K562 (cell line): ENCODE measurements around the gene NXNL2. TPM values are rescaled to one million over a fixed set of nuclear protein-coding genes. Genes with fewer than 3 reads are reported as not detected.

Experiments used
- ATAC-seq: fragments of 200-7000 bp; cut with Tn5 transposase; 3 replicates; pipeline ENCODE4 v1.9.1; 2020; ENCODE audit warnings: moderate library complexity
- BruUV-seq: library from RNA; stranded (reverse); fragments of 400-500 nt; replicated peaks from 2 replicates; lab custom pipeline; 2021; lab: Mats Ljungman, UMichigan
- CTCF ChIA-PET: fragments of 300-600 bp; formaldehyde crosslinking; extraction: SDS; loops from one replicate; lab custom pipeline; 2021; ENCODE audit warnings: low intra/inter-chr PET ratio; lab: Yijun Ruan, JAX
- POLR2A ChIA-PET: fragments of 300-600, 350-650 bp; sonication (Branson Sonifier 250); formaldehyde crosslinking; extraction: SDS; loops from one replicate; lab custom pipeline; 2021; ENCODE audit warnings: antibody characterized with exemption, inconsistent platforms; lab: Yijun Ruan, JAX
- DNase-seq, 4 experiments: peaks; one replicate each; pipeline versions ENCODE4 v3.0.0 to v3.0.0-alpha.2; 2011 to 2018; ENCODE audit warnings: low spot score in 3 of 4, mixed read lengths in 3 of 4; ENCODE audit errors: extremely low read depth in 1 of 4
- FAIRE-seq: peaks from 2 replicates; lab custom pipeline; 2011; peaks lifted over from hg19 to GRCh38; lab: Jason Lieb, UNC
- H2AFZ ChIP-seq: 2 replicates; pipeline ENCODE4 v1.6.0; 2011; ENCODE audit warnings: low read depth, low read length, control low read depth, inconsistent platforms
- H3K27ac ChIP-seq: fragments of 200-600 bp; 3 replicates; pipeline ENCODE4 v1.8.0; 2011; ENCODE audit warnings: low read depth, mild to moderate bottlenecking, control low read depth, inconsistent platforms, low read length, moderate library complexity, mixed read lengths; ENCODE audit errors: extremely low read depth
- H3K27me3 ChIP-seq, 2 experiments: fragments of 300-600 bp in 1 of 2; 2 replicates in 1 of 2; 3 replicates in 1 of 2; pipeline versions ENCODE4 v1.6.0 to v1.8.0; 2011; ENCODE audit warnings: inconsistent platforms in 2 of 2, low read length in 2 of 2, mild to moderate bottlenecking in 1 of 2, mixed read lengths in 1 of 2, moderate library complexity in 1 of 2; ENCODE audit not compliant: control insufficient read depth in 2 of 2, insufficient read depth in 2 of 2
- H3K36me3 ChIP-seq: fragments of 300-600 bp; 3 replicates; pipeline ENCODE4 v1.8.0; 2011; ENCODE audit warnings: mild to moderate bottlenecking, low read length, inconsistent platforms; ENCODE audit not compliant: control insufficient read depth, insufficient read depth
- H3K4me1 ChIP-seq, 2 experiments: fragments of 200-600 bp in 1 of 2; replicated peaks in 1 of 2; 2 replicates in 1 of 2; 3 replicates in 1 of 2; pipeline versions ENCODE4 v1.5.1 to v1.8.0; 2011; ENCODE audit warnings: inconsistent platforms in 2 of 2, low read length in 2 of 2, mild to moderate bottlenecking in 1 of 2, mixed read lengths in 1 of 2, moderate library complexity in 1 of 2; ENCODE audit not compliant: control insufficient read depth in 2 of 2, insufficient read depth in 2 of 2
- H3K4me2 ChIP-seq: 2 replicates; pipeline ENCODE4 v1.6.1; 2011; ENCODE audit warnings: low read length, control low read depth, inconsistent platforms, mixed read lengths; ENCODE audit not compliant: insufficient read depth
- H3K4me3 ChIP-seq: fragments of 200-600 bp; sonication (generic), shearing (Covaris generic); 2 replicates; pipeline ENCODE4 v1.5.1; 2016; ENCODE audit warnings: control low read depth, inconsistent platforms
- H3K79me2 ChIP-seq: fragments of 200-600 bp; 3 replicates; pipeline ENCODE4 v1.8.0; 2011; ENCODE audit warnings: low read length, inconsistent platforms; ENCODE audit not compliant: control insufficient read depth, insufficient read depth
- H3K9ac ChIP-seq, 2 experiments: 2 replicates each; pipeline versions ENCODE4 v1.6.0 to v1.6.1; 2011; ENCODE audit warnings: low read depth in 2 of 2, low read length in 2 of 2, control low read depth in 1 of 2, inconsistent platforms in 1 of 2, mild to moderate bottlenecking in 1 of 2, mixed read lengths in 1 of 2; ENCODE audit not compliant: insufficient read depth in 1 of 2
- H3K9me1 ChIP-seq: one replicate; pipeline ENCODE4 v1.6.0; 2011; ENCODE audit warnings: inconsistent platforms, mild to moderate bottlenecking, low read length, moderate library complexity; ENCODE audit not compliant: control insufficient read depth, insufficient read depth
- H3K9me3 ChIP-seq: replicated peaks from 2 replicates; pipeline ENCODE4 v1.5.1; 2011; ENCODE audit warnings: low read depth, low read length, inconsistent platforms; ENCODE audit not compliant: control insufficient read depth, insufficient read depth
- H4K20me1 ChIP-seq: replicated peaks from 2 replicates; pipeline ENCODE4 v1.6.1; 2011; ENCODE audit warnings: low read length, inconsistent platforms, mixed read lengths; ENCODE audit not compliant: control insufficient read depth, insufficient read depth
- FOXK2 ChIP-seq, 2 experiments: fragments of 450-650 bp; IDR thresholded peaks in 1 of 2; conservative IDR thresholded peaks in 1 of 2; 2 replicates each; pipeline ENCODE4 v1.6.1; 2016; ENCODE audit warnings: low read depth in 2 of 2, mild to moderate bottlenecking in 1 of 2
- ZNF140 ChIP-seq: fragments of 250-450 bp; sonication (Bioruptor Pico); IDR thresholded peaks from 2 replicates; pipeline ENCODE4 v1.8.0; 2021; ENCODE audit warnings: moderate library complexity, mild to moderate bottlenecking, inconsistent platforms
- ZNF143 ChIP-seq: sonication (generic); formaldehyde crosslinking; IDR thresholded peaks from 2 replicates; pipeline ENCODE4 v1.9.0; 2022; ENCODE audit warnings: mild to moderate bottlenecking, missing genetic modification reagents
- ZNF445 ChIP-seq: fragments of 250-450 bp; sonication (Bioruptor Pico); IDR thresholded peaks from 2 replicates; pipeline ENCODE4 v1.4.0; 2020; ENCODE audit warnings: low read depth, mild to moderate bottlenecking, moderate library complexity
- WGBS: fragments of 100-300 bp; shearing (Covaris generic); methylation state at CpG from one replicate; pipeline ENCODE4 v1.1.6; 2016; ENCODE audit warnings: low coverage, mixed read lengths; ENCODE audit not compliant: insufficient coverage; ENCODE audit errors: missing lambda C conversion rate; 5-methylcytosine and 5-hydroxymethylcytosine counted together
- in situ Hi-C: fragments of 300-500 bp; cut with MboI; formaldehyde crosslinking; loops from 4 replicates; pipeline ENCODE4 v1.15.0; 2018; ENCODE audit warnings: inconsistent platforms, mixed read lengths
- intact Hi-C: fragments of 100-400 bp; cut with micrococcal nuclease; formaldehyde crosslinking; loops from 2 replicates; pipeline ENCODE4 v1.14.2; 2022
- polyA plus RNA-seq, 8 experiments: library from polyadenylated mRNA; depleted of rRNA in 4 of 8; stranded (reverse) in 5 of 8; unstranded in 3 of 8; fragments of >200 nt; fragmentation: Nextera tagmentation in 2 of 8; fragmentation: Illumina TruSeq in 1 of 8; extraction: Ambion mirVana in 2 of 8; extraction: Trizol in 1 of 8; gene quantifications; 2 replicates each; pipeline versions ENCODE4 v1.2.1 to v1.2.3, GENCODE V29; 2011 to 2014; ENCODE audit warnings: inconsistent platforms in 1 of 8, missing spikeins in 1 of 8
- total RNA-seq, 7 experiments: library from RNA; depleted of rRNA in 6 of 7; stranded (reverse); fragments of >200 nt in 6 of 7; fragmentation: Illumina TruSeq in 2 of 7; extraction: Trizol in 2 of 7; gene quantifications; 2 replicates each; pipeline versions ENCODE4 v1.2.1 to v1.2.3, GENCODE V29; 2011 to 2021; ENCODE audit warnings: low replicate concordance in 1 of 7
- TF ChIP-seq, protein P1 (sequence below): fragments of 250-450 bp; sonication (Bioruptor Pico); IDR thresholded peaks from 2 replicates; pipeline ENCODE4 v1.8.0; 2022; ENCODE audit warnings: moderate library complexity, mild to moderate bottlenecking, inconsistent platforms
- TF ChIP-seq, protein P2 (sequence below): fragments of 450-650 bp; IDR thresholded peaks from 2 replicates; pipeline ENCODE4 v1.6.1; 2016; ENCODE audit warnings: low read depth
- TF ChIP-seq, protein P3 (sequence below): fragments of 250-450 bp; sonication (Bioruptor Pico); IDR thresholded peaks from 2 replicates; pipeline ENCODE4 v1.9.0; 2021; ENCODE audit warnings: mild to moderate bottlenecking, inconsistent platforms

The NXNL2 gene
- total and polyA plus RNA-seq, 9 of the 15 experiments (the other 6 are each of a cell fraction or from before 2014, with no cell fraction given): 0.15 to 0.19 TPM; not detected in 7

DNA sequence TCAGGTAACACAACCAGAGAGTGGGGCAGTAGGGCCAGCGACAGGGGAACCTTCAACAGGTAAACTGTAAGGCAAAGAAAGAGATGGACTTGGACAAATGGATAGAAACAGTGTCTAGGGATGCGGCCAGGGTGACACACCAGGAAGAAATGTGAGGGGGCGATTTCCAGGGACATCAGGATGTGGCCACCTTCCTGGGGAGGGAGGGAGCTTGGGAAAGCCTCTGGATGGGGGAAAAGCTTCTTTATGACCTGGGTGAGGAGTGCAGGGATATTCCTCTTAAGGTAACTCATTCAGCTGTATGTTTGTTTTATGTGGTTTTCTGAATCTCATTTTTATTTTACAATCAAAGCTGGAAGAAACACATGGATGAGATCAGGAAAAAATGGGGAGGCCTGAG is 11.9 kb upstream of the NXNL2 start (continued):
- TF ChIP-seq FOXK2 (conservative IDR thresholded peaks at IDR 0.05 in 1 of 2, IDR thresholded peaks at IDR 0.05 in 1 of 2; ENCODE audit: low read depth in 2 of 2): no peak
- TF ChIP-seq, protein P1, sequence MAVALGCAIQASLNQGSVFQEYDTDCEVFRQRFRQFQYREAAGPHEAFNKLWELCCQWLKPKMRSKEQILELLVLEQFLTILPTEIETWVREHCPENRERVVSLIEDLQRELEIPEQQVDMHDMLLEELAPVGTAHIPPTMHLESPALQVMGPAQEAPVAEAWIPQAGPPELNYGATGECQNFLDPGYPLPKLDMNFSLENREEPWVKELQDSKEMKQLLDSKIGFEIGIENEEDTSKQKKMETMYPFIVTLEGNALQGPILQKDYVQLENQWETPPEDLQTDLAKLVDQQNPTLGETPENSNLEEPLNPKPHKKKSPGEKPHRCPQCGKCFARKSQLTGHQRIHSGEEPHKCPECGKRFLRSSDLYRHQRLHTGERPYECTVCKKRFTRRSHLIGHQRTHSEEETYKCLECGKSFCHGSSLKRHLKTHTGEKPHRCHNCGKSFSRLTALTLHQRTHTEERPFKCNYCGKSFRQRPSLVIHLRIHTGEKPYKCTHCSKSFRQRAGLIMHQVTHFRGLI: no peak
- no peak for TF ChIP-seq ZNF140 (CRISPR knock-in tag)
- TF ChIP-seq ZNF143: no peak

DNA sequence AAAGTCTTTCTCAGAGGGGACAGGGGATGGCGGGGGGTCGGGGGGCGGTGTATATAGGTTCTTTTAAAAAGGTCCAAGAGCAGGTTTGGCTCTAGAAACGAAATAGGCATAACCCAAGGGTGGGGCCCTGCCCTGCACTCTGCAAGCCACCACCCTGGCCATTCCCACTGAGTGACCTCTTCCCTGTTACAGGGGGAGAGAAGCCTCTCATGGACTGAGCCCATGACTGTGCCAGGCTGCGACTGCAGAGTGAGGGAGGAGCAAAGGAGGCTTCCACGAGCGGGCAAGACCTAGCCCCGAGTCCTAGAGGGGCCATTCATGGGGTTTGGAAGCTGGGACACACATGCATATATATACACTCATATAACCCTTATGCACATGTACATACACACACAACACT is 10.1 kb upstream of the NXNL2 start:
- Histone ChIP-seq H3K4me1 (no peaks in the 10 kb centered on the region), H3K4me2 (no peak overlapping the region), H3K9me1 (no peaks in the 10 kb centered on the region), H3K9ac (no peak overlapping the region), H2AFZ (no peak overlapping the region), H3K36me3 (no peaks in the 10 kb centered on the region), H3K27ac (no peak overlapping the region), H3K27me3 (peaks cover 0 to 10% of the 10 kb centered on the region in 2 experiments; a peak in 2 of 5 replicates), H4K20me1 (no peaks in the 10 kb centered on the region), H3K9me3 (no peaks in the 10 kb centered on the region), H3K4me3 (no peak overlapping the region), H3K79me2 (no peaks in the 10 kb centered on the region)
- ATAC-seq (no peak), DNase-seq (no peak), FAIRE-seq (no peak)
- intact Hi-C loops (no loop called here), in situ Hi-C loops (no loop called here)
- no TSS peak for BruUV-seq
- CTCF ChIA-PET: no interaction called here
- 0% methylated on average over 3 of the region's 8 CpGs for WGBS
- POLR2A ChIA-PET: no interaction called here
- no peak for TF ChIP-seq ZNF445
- TF ChIP-seq, protein P2, sequence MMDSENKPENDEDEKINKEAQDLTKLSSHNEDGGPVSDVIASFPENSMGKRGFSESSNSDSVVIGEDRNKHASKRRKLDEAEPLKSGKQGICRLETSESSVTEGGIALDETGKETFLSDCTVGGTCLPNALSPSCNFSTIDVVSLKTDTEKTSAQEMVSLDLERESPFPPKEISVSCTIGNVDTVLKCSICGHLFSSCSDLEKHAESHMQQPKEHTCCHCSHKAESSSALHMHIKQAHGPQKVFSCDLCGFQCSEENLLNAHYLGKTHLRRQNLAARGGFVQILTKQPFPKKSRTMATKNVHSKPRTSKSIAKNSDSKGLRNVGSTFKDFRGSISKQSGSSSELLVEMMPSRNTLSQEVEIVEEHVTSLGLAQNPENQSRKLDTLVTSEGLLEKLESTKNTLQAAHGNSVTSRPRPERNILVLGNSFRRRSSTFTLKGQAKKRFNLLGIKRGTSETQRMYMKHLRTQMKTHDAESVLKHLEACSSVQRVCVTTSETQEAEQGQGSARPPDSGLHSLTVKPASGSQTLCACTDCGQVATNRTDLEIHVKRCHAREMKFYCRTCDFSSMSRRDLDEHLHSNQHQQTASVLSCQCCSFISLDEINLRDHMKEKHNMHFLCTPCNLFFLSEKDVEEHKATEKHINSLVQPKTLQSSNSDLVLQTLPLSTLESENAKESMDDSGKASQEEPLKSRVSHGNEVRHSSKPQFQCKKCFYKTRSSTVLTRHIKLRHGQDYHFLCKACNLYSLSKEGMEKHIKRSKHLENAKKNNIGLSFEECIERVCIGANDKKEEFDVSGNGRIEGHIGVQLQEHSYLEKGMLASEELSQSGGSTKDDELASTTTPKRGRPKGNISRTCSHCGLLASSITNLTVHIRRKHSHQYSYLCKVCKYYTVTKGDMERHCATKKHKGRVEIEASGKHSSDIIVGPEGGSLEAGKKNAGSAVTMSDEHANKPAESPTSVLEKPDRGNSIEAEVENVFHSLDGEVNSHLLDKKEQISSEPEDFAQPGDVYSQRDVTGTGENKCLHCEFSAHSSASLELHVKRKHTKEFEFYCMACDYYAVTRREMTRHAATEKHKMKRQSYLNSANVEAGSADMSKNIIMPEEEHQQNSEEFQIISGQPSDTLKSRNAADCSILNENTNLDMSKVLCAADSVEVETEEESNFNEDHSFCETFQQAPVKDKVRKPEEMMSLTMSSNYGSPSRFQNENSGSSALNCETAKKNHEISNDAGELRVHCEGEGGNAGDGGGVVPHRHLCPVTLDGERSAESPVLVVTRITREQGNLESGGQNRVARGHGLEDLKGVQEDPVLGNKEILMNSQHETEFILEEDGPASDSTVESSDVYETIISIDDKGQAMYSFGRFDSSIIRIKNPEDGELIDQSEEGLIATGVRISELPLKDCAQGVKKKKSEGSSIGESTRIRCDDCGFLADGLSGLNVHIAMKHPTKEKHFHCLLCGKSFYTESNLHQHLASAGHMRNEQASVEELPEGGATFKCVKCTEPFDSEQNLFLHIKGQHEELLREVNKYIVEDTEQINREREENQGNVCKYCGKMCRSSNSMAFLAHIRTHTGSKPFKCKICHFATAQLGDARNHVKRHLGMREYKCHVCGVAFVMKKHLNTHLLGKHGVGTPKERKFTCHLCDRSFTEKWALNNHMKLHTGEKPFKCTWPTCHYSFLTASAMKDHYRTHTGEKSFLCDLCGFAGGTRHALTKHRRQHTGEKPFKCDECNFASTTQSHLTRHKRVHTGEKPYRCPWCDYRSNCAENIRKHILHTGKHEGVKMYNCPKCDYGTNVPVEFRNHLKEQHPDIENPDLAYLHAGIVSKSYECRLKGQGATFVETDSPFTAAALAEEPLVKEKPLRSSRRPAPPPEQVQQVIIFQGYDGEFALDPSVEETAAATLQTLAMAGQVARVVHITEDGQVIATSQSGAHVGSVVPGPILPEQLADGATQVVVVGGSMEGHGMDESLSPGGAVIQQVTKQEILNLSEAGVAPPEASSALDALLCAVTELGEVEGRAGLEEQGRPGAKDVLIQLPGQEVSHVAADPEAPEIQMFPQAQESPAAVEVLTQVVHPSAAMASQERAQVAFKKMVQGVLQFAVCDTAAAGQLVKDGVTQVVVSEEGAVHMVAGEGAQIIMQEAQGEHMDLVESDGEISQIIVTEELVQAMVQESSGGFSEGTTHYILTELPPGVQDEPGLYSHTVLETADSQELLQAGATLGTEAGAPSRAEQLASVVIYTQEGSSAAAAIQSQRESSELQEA: no peak
- TF ChIP-seq, protein P3, sequence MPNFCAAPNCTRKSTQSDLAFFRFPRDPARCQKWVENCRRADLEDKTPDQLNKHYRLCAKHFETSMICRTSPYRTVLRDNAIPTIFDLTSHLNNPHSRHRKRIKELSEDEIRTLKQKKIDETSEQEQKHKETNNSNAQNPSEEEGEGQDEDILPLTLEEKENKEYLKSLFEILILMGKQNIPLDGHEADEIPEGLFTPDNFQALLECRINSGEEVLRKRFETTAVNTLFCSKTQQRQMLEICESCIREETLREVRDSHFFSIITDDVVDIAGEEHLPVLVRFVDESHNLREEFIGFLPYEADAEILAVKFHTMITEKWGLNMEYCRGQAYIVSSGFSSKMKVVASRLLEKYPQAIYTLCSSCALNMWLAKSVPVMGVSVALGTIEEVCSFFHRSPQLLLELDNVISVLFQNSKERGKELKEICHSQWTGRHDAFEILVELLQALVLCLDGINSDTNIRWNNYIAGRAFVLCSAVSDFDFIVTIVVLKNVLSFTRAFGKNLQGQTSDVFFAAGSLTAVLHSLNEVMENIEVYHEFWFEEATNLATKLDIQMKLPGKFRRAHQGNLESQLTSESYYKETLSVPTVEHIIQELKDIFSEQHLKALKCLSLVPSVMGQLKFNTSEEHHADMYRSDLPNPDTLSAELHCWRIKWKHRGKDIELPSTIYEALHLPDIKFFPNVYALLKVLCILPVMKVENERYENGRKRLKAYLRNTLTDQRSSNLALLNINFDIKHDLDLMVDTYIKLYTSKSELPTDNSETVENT (CRISPR knock-in tag): no peak
